Islet precursor cell (in vitro differentiated cells): ENCODE data around the gene HBS1L.
A peak's percentile ranks its signal among the peaks of the same experiment; 100 is the strongest.

ENCODE experiments used
- DNase-seq: peaks from one replicate; pipeline ENCODE4 v3.0.0-alpha.2; 2018

The HBS1L gene

GRCh38 chr6:135054569-135055498, at the start of gene HBS1L:
HBS1L (minus strand) TSS chr6:135054822; CDS start chr6:135054691, 131 bp downstream.
- peak; percentile 99 for DNase-seq

- DNase-seq, result no peak
Measured at GRCh38 chr6:135104199-135104598, 49.6 kb upstream of the HBS1L start.

- no peak for DNase-seq
Measured at GRCh38 chr6:135102191-135102590, 47.6 kb upstream of the HBS1L start.

GRCh38 chr6:135097172-135097571, 42.5 kb upstream of the HBS1L start:
- DNase-seq, result no peak

GRCh38 chr6:135096403-135097130, 41.9 kb upstream of the HBS1L start:
- DNase-seq, result no peak

GRCh38 chr6:135095716-135096115, 41.1 kb upstream of the HBS1L start:
- DNase-seq, result no peak

GRCh38 chr6:135094403-135094821, 39.8 kb upstream of the HBS1L start:
- no peak for DNase-seq

GRCh38 chr6:135093578-135093977, 39.0 kb upstream of the HBS1L start:
- DNase-seq, result no peak

- no peak for DNase-seq
Measured at GRCh38 chr6:135092724-135093123, 38.1 kb upstream of the HBS1L start.

- no peak for DNase-seq
Measured at GRCh38 chr6:135090819-135091218, 36.2 kb upstream of the HBS1L start.

GRCh38 chr6:135089901-135090300, 35.3 kb upstream of the HBS1L start:
- no peak for DNase-seq

- no peak for DNase-seq
Measured at GRCh38 chr6:135088818-135089809, 34.5 kb upstream of the HBS1L start.

- no peak for DNase-seq
Measured at GRCh38 chr6:135088281-135088680, 33.7 kb upstream of the HBS1L start.

GRCh38 chr6:135087803-135088202, 33.2 kb upstream of the HBS1L start:
- no peak for DNase-seq

GRCh38 chr6:135087403-135087802, 32.8 kb upstream of the HBS1L start:
- DNase-seq, result no peak

GRCh38 chr6:135086414-135086764, 31.8 kb upstream of the HBS1L start:
- no peak for DNase-seq

- DNase-seq, result no peak
Measured at GRCh38 chr6:135085700-135086413, 31.2 kb upstream of the HBS1L start.

GRCh38 chr6:135084916-135085269, 30.3 kb upstream of the HBS1L start:
- DNase-seq, result no peak

- no peak for DNase-seq
Measured at GRCh38 chr6:135084001-135084915, 29.6 kb upstream of the HBS1L start.

- DNase-seq, result no peak
Measured at GRCh38 chr6:135081966-135082365, 27.3 kb upstream of the HBS1L start.

GRCh38 chr6:135075018-135075417, 20.4 kb upstream of the HBS1L start:
- no peak for DNase-seq
